HepG2 (cell line): ENCODE data around the gene KRT77. TPM values are rescaled to one million over a fixed set of nuclear protein-coding genes. Genes with fewer than 3 reads are reported as not detected.
"Not testable (repeated sequence)": the region's sequence is repeated elsewhere in the genome, so short reads cannot be mapped to it uniquely, and the experiment has no call there.

Experiments used
- ATAC-seq: fragments of 200-7000 bp; cut with Tn5 transposase; 3 replicates; pipeline ENCODE4 v1.9.1; 2020; ENCODE audit warnings: mild to moderate bottlenecking, moderate library complexity
- BruUV-seq: library from RNA; stranded (reverse); fragments of 400-500 nt; replicated peaks from 2 replicates; lab custom pipeline; 2021; lab: Mats Ljungman, UMichigan
- CTCF ChIA-PET: fragments of 300-600 bp; formaldehyde crosslinking; extraction: SDS; loops from one replicate; lab custom pipeline; 2021; ENCODE audit warnings: low total read pairs, inconsistent platforms, low intra/inter-chr PET ratio; lab: Yijun Ruan, JAX
- POLR2A ChIA-PET: fragments of 350-600 bp; sonication (Branson Sonifier 250); formaldehyde crosslinking; loops from one replicate; lab custom pipeline; 2020; ENCODE audit warnings: antibody characterized with exemption, inconsistent platforms; lab: Yijun Ruan, JAX
- DNase-seq: peaks from one replicate; pipeline ENCODE4 v3.0.0-alpha.2; 2015; ENCODE audit warnings: low spot score
- FAIRE-seq: peaks from 3 replicates; lab custom pipeline; 2011; peaks lifted over from hg19 to GRCh38; lab: Jason Lieb, UNC
- H2AFZ ChIP-seq: one replicate; pipeline ENCODE4 v1.6.1; 2011; ENCODE audit warnings: low read length, inconsistent platforms
- H3K27ac ChIP-seq: fragments of 300-600 bp; 3 replicates; pipeline ENCODE4 v1.8.0; 2011; ENCODE audit warnings: mixed run types, mild to moderate bottlenecking, mixed read lengths, low read length, inconsistent platforms; ENCODE audit not compliant: insufficient read depth; ENCODE audit errors: extremely low read length
- H3K27me3 ChIP-seq, 2 experiments: fragments of 200-600 bp in 1 of 2; 2 replicates in 1 of 2; 3 replicates in 1 of 2; pipeline versions ENCODE4 v1.6.0 to v1.8.0; 2011; ENCODE audit warnings: low read length in 2 of 2, mild to moderate bottlenecking in 2 of 2, moderate library complexity in 2 of 2, inconsistent platforms in 1 of 2; ENCODE audit not compliant: insufficient read depth in 2 of 2, control insufficient read depth in 1 of 2
- H3K36me3 ChIP-seq, 2 experiments: fragments of 200-600 bp in 1 of 2; replicated peaks in 1 of 2; 2 replicates in 1 of 2; 3 replicates in 1 of 2; pipeline versions ENCODE4 v1.5.1 to v1.8.0; 2011; ENCODE audit warnings: low read length in 2 of 2, inconsistent platforms in 1 of 2; ENCODE audit not compliant: insufficient read depth in 2 of 2, control insufficient read depth in 1 of 2
- H3K4me1 ChIP-seq: 2 replicates; pipeline ENCODE4 v1.5.1; 2012; ENCODE audit warnings: low read length, inconsistent platforms; ENCODE audit not compliant: insufficient read depth
- H3K4me2 ChIP-seq: 2 replicates; pipeline ENCODE4 v1.6.0; 2011; ENCODE audit warnings: low read depth, low read length, inconsistent platforms
- H3K4me3 ChIP-seq, 3 experiments: fragments of 200-600 bp in 1 of 3; sonication (generic), shearing (Covaris generic) in 1 of 3; replicated peaks in 1 of 3; 2 replicates each; pipeline ENCODE4 v1.5.1; 2011 to 2016; ENCODE audit warnings: low read length in 3 of 3, inconsistent platforms in 2 of 3, low read depth in 2 of 3, mild to moderate bottlenecking in 2 of 3, control low read depth in 1 of 3, mixed read lengths in 1 of 3; ENCODE audit not compliant: insufficient read depth in 1 of 3
- H3K79me2 ChIP-seq: one replicate; pipeline ENCODE4 v1.6.1; 2011; ENCODE audit warnings: low read length, inconsistent platforms; ENCODE audit not compliant: insufficient read depth
- H3K9ac ChIP-seq: 2 replicates; pipeline ENCODE4 v1.6.0; 2011; ENCODE audit warnings: mild to moderate bottlenecking, low read depth, low read length, inconsistent platforms; ENCODE audit not compliant: insufficient read depth
- H3K9me3 ChIP-seq: 2 replicates; pipeline ENCODE4 v1.5.1; 2012; ENCODE audit warnings: mild to moderate bottlenecking, low read length
- H4K20me1 ChIP-seq: 2 replicates; pipeline ENCODE4 v1.6.0; 2011; ENCODE audit warnings: inconsistent platforms, mild to moderate bottlenecking, low read length, moderate library complexity; ENCODE audit not compliant: insufficient read depth
- GATA4 ChIP-seq: sonication (generic); IDR thresholded peaks from 2 replicates; pipeline ENCODE4 v1.6.1; 2016; ENCODE audit warnings: antibody characterized with exemption, low read depth, borderline replicate concordance
- GTF3A ChIP-seq: sonication (generic); formaldehyde crosslinking; conservative IDR thresholded peaks from 2 replicates; pipeline ENCODE4 v1.4.0; 2020; ENCODE audit warnings: mild to moderate bottlenecking, missing genetic modification reagents
- HHEX ChIP-seq: IDR thresholded peaks from 2 replicates; pipeline ENCODE4 v1.6.1; 2016; ENCODE audit warnings: control low read depth
- PHF21A ChIP-seq: sonication (generic); formaldehyde crosslinking; IDR thresholded peaks from 2 replicates; pipeline ENCODE4 v1.5.0; 2020; ENCODE audit warnings: mild to moderate bottlenecking, missing genetic modification reagents
- PRDM10 ChIP-seq: sonication (generic); formaldehyde crosslinking; IDR thresholded peaks from 2 replicates; pipeline ENCODE4 v1.4.0; 2020; ENCODE audit warnings: low read depth, missing genetic modification reagents
- RBM22 ChIP-seq: fragments of 200-400 bp; formaldehyde crosslinking; optimal IDR thresholded peaks from 2 replicates; pipeline ENCODE3; 2017; ENCODE audit warnings: mild to moderate bottlenecking, low read length, moderate library complexity
- ZNF564 ChIP-seq: sonication (generic); formaldehyde crosslinking; IDR thresholded peaks from 2 replicates; pipeline ENCODE4 v1.8.1; 2023; ENCODE audit warnings: mild to moderate bottlenecking, missing genetic modification reagents
- WGBS: methylation state at CpG from one replicate; pipeline ENCODE4 v1.1.6; 2017; ENCODE audit warnings: low lambda C conversion rate; 5-methylcytosine and 5-hydroxymethylcytosine counted together
- in situ Hi-C: cut with HindIII; loops from 2 replicates; pipeline ENCODE4 v1.10.0; 2017; ENCODE audit warnings: low pct_unique_long_range_greater_than_20kb; ENCODE audit not compliant: extremely low pct_ligation_motif_present
- intact Hi-C: fragments of 100-400 bp; cut with micrococcal nuclease; formaldehyde crosslinking; loops from one replicate; pipeline ENCODE4 v1.10.0; 2022; ENCODE audit not compliant: unreplicated experiment
- polyA plus RNA-seq, 8 experiments: library from polyadenylated mRNA; depleted of rRNA in 3 of 8; stranded (reverse) in 7 of 8; unstranded in 1 of 8; fragments of >200 nt; fragmentation: Illumina TruSeq in 4 of 8; extraction: Trizol in 4 of 8; gene quantifications; 2 replicates each; pipeline versions ENCODE4 v1.2.1 to v1.2.3, GENCODE V29; 2011 to 2016; ENCODE audit warnings: low read depth in 4 of 8, missing spikeins in 1 of 8, mixed read lengths in 1 of 8; ENCODE audit not compliant: insufficient read depth in 1 of 8
- total RNA-seq, 5 experiments: library from RNA; depleted of rRNA; stranded (reverse); fragments of >200 nt; fragmentation: Illumina TruSeq; extraction: Trizol; gene quantifications; 2 replicates each; pipeline ENCODE4 v1.2.3, GENCODE V29; 2016; ENCODE audit warnings: low read depth in 1 of 5

The KRT77 gene
- total and polyA plus RNA-seq, 2 of the 13 experiments (the other 11 are each of a cell fraction or from before 2014, with no cell fraction given): not detected

GRCh38 chr12:52670506-52670905, 32.8 kb downstream of the KRT77 start (continued):
- TF ChIP-seq GTF3A (CRISPR knock-in tag) (no peak), HHEX (CRISPR knock-in tag) (no peak), RBM22 (no peak)

- H4K20me1 ChIP-seq, H3K9ac ChIP-seq, H3K36me3 ChIP-seq, POLR2A ChIA-PET, H3K4me1 ChIP-seq, H3K79me2 ChIP-seq, H3K4me3 ChIP-seq, H3K27me3 ChIP-seq, H3K9me3 ChIP-seq, ATAC-seq, H3K27ac ChIP-seq, intact Hi-C loops, BruUV-seq, DNase-seq, FAIRE-seq, H2AFZ ChIP-seq, H3K4me2 ChIP-seq, in situ Hi-C loops, CTCF ChIA-PET: not testable (repeated sequence)
- 4% methylated on average over 3 of the region's 3 CpGs for WGBS
Measured at GRCh38 chr12:52669941-52670340, 33.4 kb downstream of the KRT77 start.

- ChIA-PET CTCF (no interaction called here), POLR2A (no interaction called here)
- DNase-seq (no peak), FAIRE-seq (no peak), ATAC-seq (no peak)
- in situ Hi-C loops (no loop called here), intact Hi-C loops (no loop called here)
- Histone ChIP-seq H2AFZ (no peak overlapping the region), H3K27ac (no peak overlapping the region), H4K20me1 (no peaks in the 10 kb centered on the region), H3K4me3 (no peak overlapping the region), H3K27me3 (peaks cover 0 to under 1% of the 10 kb centered on the region in 2 experiments; a peak in 2 of 5 replicates), H3K9ac (no peak overlapping the region), H3K4me2 (no peak overlapping the region), H3K36me3 (no peaks in the 10 kb centered on the region), H3K9me3 (no peaks in the 10 kb centered on the region), H3K4me1 (no peaks in the 10 kb centered on the region), H3K79me2 (no peaks in the 10 kb centered on the region)
- no TSS peak for BruUV-seq
- TF ChIP-seq PRDM10 (CRISPR knock-in tag): no peak
- no peak for TF ChIP-seq PHF21A (CRISPR knock-in tag)
- TF ChIP-seq GATA4: no peak
- TF ChIP-seq ZNF564 (CRISPR knock-in tag): no peak
Measured at GRCh38 chr12:52669426-52669825, 33.9 kb downstream of the KRT77 start.
